SH-SY5Y (cell line): ENCODE measurements around the gene DGUOK.

Source experiments
- GATA2 ChIP-seq: IDR thresholded peaks from 2 replicates; pipeline ENCODE4 v1.6.1; 2011; ENCODE audit warnings: mild to moderate bottlenecking, low read depth, low read length
- GATA3 ChIP-seq: IDR thresholded peaks from 2 replicates; pipeline ENCODE4 v1.6.1; 2011; ENCODE audit warnings: low read depth, mild to moderate bottlenecking, low read length, moderate library complexity

DNA sequence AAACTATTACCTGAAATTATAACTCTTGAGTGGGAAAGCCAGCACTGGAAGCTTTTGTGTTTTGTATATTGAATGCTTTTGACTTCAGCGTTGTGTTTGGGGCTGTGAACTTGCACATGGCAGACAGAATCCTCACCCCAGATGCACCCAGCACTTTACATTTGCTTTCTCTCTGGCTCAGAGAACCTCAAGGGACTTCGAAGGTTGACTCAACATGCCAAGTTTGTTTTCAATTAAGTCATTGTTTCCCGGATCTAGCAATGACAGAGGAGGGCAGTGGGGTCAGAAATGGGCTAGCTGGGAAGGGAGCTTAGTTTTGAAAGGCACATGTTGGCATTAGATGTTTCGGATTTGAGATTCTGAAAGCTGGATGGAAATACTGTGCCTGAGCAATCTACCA, 80.4 kb downstream of the DGUOK start:
- TF ChIP-seq GATA2 (no peak), GATA3 (no peak)
